ENCODE measurements around the gene CNOT1.
A peak's percentile ranks its signal among the peaks of the same experiment; 100 is the strongest.

The CNOT1 gene

GRCh38 chr16:58651965-58652348, 22.3 kb upstream of the CNOT1 start:
- no peak for TF ChIP-seq CTCF (IDR thresholded peaks at IDR 0.05; ENCODE audit: insufficient read depth, low read depth, low read length, missing control alignments)
- no peak overlapping the region for H3K4me3 ChIP-seq (ENCODE audit: low read length)
- peak; percentile 20 for DNase-seq (ENCODE audit: low read depth)

- no peak for DNase-seq (ENCODE audit: low read depth)
- H3K4me3 ChIP-seq (ENCODE audit: low read length), result no peak overlapping the region
- TF ChIP-seq CTCF (IDR thresholded peaks at IDR 0.05; ENCODE audit: insufficient read depth, low read depth, low read length, missing control alignments), result no peak
Observed at GRCh38 chr16:58649707-58650106, 20.1 kb upstream of the CNOT1 start.

GRCh38 chr16:58647107-58647506, 17.5 kb upstream of the CNOT1 start:
- no peak for DNase-seq (ENCODE audit: low read depth)
- no peak overlapping the region for H3K4me3 ChIP-seq (ENCODE audit: low read length)
- no peak for TF ChIP-seq CTCF (IDR thresholded peaks at IDR 0.05; ENCODE audit: insufficient read depth, low read depth, low read length, missing control alignments)

GRCh38 chr16:58644765-58645487, 15.3 kb upstream of the CNOT1 start:
- DNase-seq (ENCODE audit: low read depth), result peak; percentile 69
- no peak for TF ChIP-seq CTCF (IDR thresholded peaks at IDR 0.05; ENCODE audit: insufficient read depth, low read depth, low read length, missing control alignments)
- no peak overlapping the region for H3K4me3 ChIP-seq (ENCODE audit: low read length)

- no peak for DNase-seq (ENCODE audit: low read depth)
- no peak overlapping the region for H3K4me3 ChIP-seq (ENCODE audit: low read length)
Observed at GRCh38 chr16:58644108-58644507, 14.5 kb upstream of the CNOT1 start.

GRCh38 chr16:58640949-58641348, 11.3 kb upstream of the CNOT1 start:
- no peak overlapping the region for H3K4me3 ChIP-seq (ENCODE audit: low read length)
- TF ChIP-seq CTCF (IDR thresholded peaks at IDR 0.05; ENCODE audit: insufficient read depth, low read depth, low read length, missing control alignments), result no peak
- no peak for DNase-seq (ENCODE audit: low read depth)

More at GRCh38 chr16:58644108-58644507, 14.5 kb upstream of the CNOT1 start:
- no peak for TF ChIP-seq CTCF (IDR thresholded peaks at IDR 0.05; ENCODE audit: insufficient read depth, low read depth, low read length, missing control alignments)

GRCh38 chr16:58639836-58640235, 10.2 kb upstream of the CNOT1 start:
- no peak overlapping the region for H3K4me3 ChIP-seq (ENCODE audit: low read length)
- no peak for TF ChIP-seq CTCF (IDR thresholded peaks at IDR 0.05; ENCODE audit: insufficient read depth, low read depth, low read length, missing control alignments)
- no peak for DNase-seq (ENCODE audit: low read depth)
